Fibroblast of skin of back (primary cell): ENCODE measurements around the gene TWSG1.
A peak's percentile ranks its signal among the peaks of the same experiment; 100 is the strongest.
"Not testable (repeated sequence)": the region's sequence is repeated elsewhere in the genome, so short reads cannot be mapped to it uniquely, and the experiment has no call there.

Experiments
- DNase-seq: peaks from one replicate; pipeline ENCODE4 v3.0.0-alpha.2; 2013

TWSG1 gene

GRCh38 chr18:9394046-9394445, 59.5 kb downstream of the TWSG1 start:
- DNase-seq: no peak

- no peak for DNase-seq
Observed at GRCh38 chr18:9400197-9400596, 65.6 kb downstream of the TWSG1 start.

- no peak for DNase-seq
Observed at GRCh38 chr18:9401176-9401575, 66.6 kb downstream of the TWSG1 start.

GRCh38 chr18:9402358-9403007, 67.9 kb downstream of the TWSG1 start:
- not testable (repeated sequence) for DNase-seq

GRCh38 chr18:9403795-9404564, 69.4 kb downstream of the TWSG1 start:
- DNase-seq: no peak

- peak; percentile 16 for DNase-seq
Observed at GRCh38 chr18:9404565-9405060, 70.0 kb downstream of the TWSG1 start.

- no peak for DNase-seq
Observed at GRCh38 chr18:9405130-9405529, 70.6 kb downstream of the TWSG1 start.

GRCh38 chr18:9405977-9406376, 71.4 kb downstream of the TWSG1 start:
- DNase-seq: no peak

- no peak for DNase-seq
Observed at GRCh38 chr18:9410515-9410914, 75.9 kb downstream of the TWSG1 start.

GRCh38 chr18:9413576-9413975, 79.0 kb downstream of the TWSG1 start:
- DNase-seq: peak; percentile 90

- DNase-seq: no peak
Observed at GRCh38 chr18:9416563-9417072, 82.0 kb downstream of the TWSG1 start.

- DNase-seq: peak; percentile 78
Observed at GRCh38 chr18:9417073-9417851, 82.7 kb downstream of the TWSG1 start.

GRCh38 chr18:9418047-9418690, 83.6 kb downstream of the TWSG1 start:
- DNase-seq: no peak

- DNase-seq: peak; percentile 69
Observed at GRCh38 chr18:9419956-9420631, 85.5 kb downstream of the TWSG1 start.

GRCh38 chr18:9421096-9421900, 86.7 kb downstream of the TWSG1 start:
- no peak for DNase-seq

GRCh38 chr18:9421901-9422327, 87.3 kb downstream of the TWSG1 start:
- no peak for DNase-seq

- DNase-seq: no peak
Observed at GRCh38 chr18:9422816-9423519, 88.4 kb downstream of the TWSG1 start.

GRCh38 chr18:9423648-9424047, 89.1 kb downstream of the TWSG1 start:
- not testable (repeated sequence) for DNase-seq

GRCh38 chr18:9424235-9424634, 89.7 kb downstream of the TWSG1 start:
- DNase-seq: not testable (repeated sequence)

- no peak for DNase-seq
Observed at GRCh38 chr18:9426753-9427152, 92.2 kb downstream of the TWSG1 start.
